Tibial artery (tissue), 4 donors: Measurements from ENCODE around the gene VAV3.

ENCODE experiments used
- DNase-seq, 2 donors: peaks; one replicate each; pipeline ENCODE4 v3.0.0-alpha.2; 2019
- H3K27ac ChIP-seq, 2 donors: fragments of 200-600 bp; sonication (generic) in 1 of 2; 1 replicate in 1 of 2; 2 replicates in 1 of 2; pipeline ENCODE4 v1.5.1; 2018 to 2019; ENCODE audit warnings: mild to moderate bottlenecking in 1 of 2
- H3K27me3 ChIP-seq, 2 donors: fragments of 200-600 bp; sonication (generic) in 1 of 2; one replicate each; pipeline versions ENCODE4 v1.5.1 to v1.6.0; 2016 to 2019
- H3K36me3 ChIP-seq, 3 donors: fragments of 200-600 bp; sonication (generic) in 2 of 3; one replicate each; pipeline ENCODE4 v1.5.1; 2016 to 2019; ENCODE audit warnings: mild to moderate bottlenecking in 2 of 3
- H3K4me1 ChIP-seq, 4 donors: fragments of 200-600 bp; sonication (generic) in 2 of 4; 1 replicate in 3 of 4; 2 replicates in 1 of 4; pipeline ENCODE4 v1.5.1; 2016 to 2019
- H3K4me3 ChIP-seq, 2 donors: fragments of 200-600 bp; sonication (generic) in 1 of 2; 1 replicate in 1 of 2; 2 replicates in 1 of 2; pipeline ENCODE4 v1.5.1; 2018 to 2019; ENCODE audit warnings: mild to moderate bottlenecking in 2 of 2
- H3K9me3 ChIP-seq, 3 donors: fragments of 200-600 bp; sonication (generic) in 1 of 3; one replicate each; pipeline ENCODE4 v1.5.1; 2016 to 2019
- CTCF ChIP-seq, 2 experiments: fragments of 200-600 bp in 1 of 2; fragments of 450-650 bp in 1 of 2; IDR thresholded peaks; one replicate each; pipeline ENCODE4 v1.5.1; 2017 to 2019; ENCODE audit warnings: antibody characterized with exemption in 2 of 2, mild to moderate bottlenecking in 1 of 2, moderate library complexity in 1 of 2
- intact Hi-C: fragments of 100-400 bp; cut with DNase I; formaldehyde crosslinking; loops from one replicate; pipeline ENCODE4 v1.15.0; 2023; ENCODE audit warnings: low total_unique reads

VAV3 gene

GRCh38 chr1:107926436-107927080, 38.4 kb downstream of the VAV3 start:
- no peak overlapping the region for H3K27ac ChIP-seq
- no peak overlapping the region for H3K4me3 ChIP-seq
- DNase-seq: no peak
- no peaks in the 10 kb centered on the region for H3K36me3 ChIP-seq
- no peak for TF ChIP-seq CTCF (IDR thresholded peaks at IDR 0.05)
- no peaks in the 10 kb centered on the region for H3K27me3 ChIP-seq
- H3K9me3 ChIP-seq: no peaks in the 10 kb centered on the region
- intact Hi-C loops: no loop called here
- no peaks in the 10 kb centered on the region for H3K4me1 ChIP-seq

DNA sequence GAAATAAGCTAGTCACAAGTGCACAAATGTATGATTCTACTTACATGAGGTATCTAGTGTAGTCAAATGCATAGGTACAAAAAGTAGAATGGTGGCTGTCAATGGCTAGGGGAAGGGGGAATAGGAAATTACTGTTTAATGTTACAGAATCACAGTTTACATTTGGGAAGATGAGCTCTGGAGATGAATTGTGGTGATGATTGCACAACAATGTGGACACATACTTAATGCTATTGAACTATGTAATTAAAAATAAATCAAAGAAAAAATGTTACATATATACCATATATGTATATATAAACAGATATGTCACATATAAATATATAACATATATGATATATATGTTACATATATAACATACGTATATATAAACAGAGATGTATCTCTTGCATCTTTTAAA, 39.4 kb downstream of the VAV3 start:
- intact Hi-C loops: no loop called here
- Histone ChIP-seq H3K27ac (no peak overlapping the region), H3K36me3 (no peaks in the 10 kb centered on the region), H3K9me3 (no peaks in the 10 kb centered on the region), H3K4me3 (no peak overlapping the region), H3K4me1 (no peaks in the 10 kb centered on the region), H3K27me3 (no peaks in the 10 kb centered on the region)
- DNase-seq: no peak
- TF ChIP-seq CTCF (IDR thresholded peaks at IDR 0.05): no peak

- no peak overlapping the region for H3K4me3 ChIP-seq
- intact Hi-C loops: no loop called here
- TF ChIP-seq CTCF (IDR thresholded peaks at IDR 0.05): no peak
- no peak overlapping the region for H3K27ac ChIP-seq
- H3K36me3 ChIP-seq: no peaks in the 10 kb centered on the region
- no peak for DNase-seq
- H3K27me3 ChIP-seq: no peaks in the 10 kb centered on the region
- no peaks in the 10 kb centered on the region for H3K4me1 ChIP-seq
- H3K9me3 ChIP-seq: no peaks in the 10 kb centered on the region
Observed at GRCh38 chr1:107920999-107921398, 44.0 kb downstream of the VAV3 start.

DNA sequence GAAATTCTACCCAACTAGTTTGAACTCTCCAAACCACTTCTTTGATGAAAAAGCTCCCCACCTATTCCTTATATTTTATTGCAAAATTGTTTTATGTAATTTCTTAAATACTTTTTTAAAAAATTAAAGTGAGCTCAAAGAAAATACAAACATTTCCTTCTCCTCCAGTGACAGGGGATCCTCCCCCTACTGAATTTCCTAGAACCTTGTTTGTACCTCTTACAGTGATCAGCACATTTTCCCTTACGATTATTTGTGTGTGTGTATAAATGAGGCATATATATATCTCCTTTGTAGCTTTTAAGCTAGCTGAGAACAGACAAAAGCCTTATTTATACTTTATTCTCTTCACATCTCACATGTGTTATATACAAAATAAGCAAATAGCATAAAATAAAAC, 44.4 kb downstream of the VAV3 start:
- H3K4me3 ChIP-seq: no peak overlapping the region
- no peak for DNase-seq
- H3K27ac ChIP-seq: no peak overlapping the region
- H3K9me3 ChIP-seq: no peaks in the 10 kb centered on the region
- no peaks in the 10 kb centered on the region for H3K27me3 ChIP-seq
- H3K4me1 ChIP-seq: no peaks in the 10 kb centered on the region
- no peaks in the 10 kb centered on the region for H3K36me3 ChIP-seq
- intact Hi-C loops: no loop called here
- no peak for TF ChIP-seq CTCF (IDR thresholded peaks at IDR 0.05)

DNA sequence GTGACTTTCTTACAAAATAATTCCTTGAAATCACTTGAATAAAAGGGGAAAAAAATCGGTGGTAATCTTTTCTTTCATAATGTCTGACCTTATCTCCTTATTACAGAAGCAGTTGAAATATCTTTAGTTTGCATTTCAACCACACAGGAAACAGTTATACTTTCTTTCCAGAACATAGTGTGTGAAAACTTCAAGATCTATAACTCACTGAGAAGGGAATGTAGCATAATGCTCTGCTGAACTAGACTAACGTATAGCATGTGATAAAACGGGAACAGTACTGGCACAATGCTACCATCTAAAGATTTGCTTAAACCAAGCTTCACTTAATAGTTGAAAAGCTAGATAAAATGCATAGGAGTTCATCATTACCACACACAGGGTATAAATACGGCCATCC, 45.0 kb downstream of the VAV3 start:
- Histone ChIP-seq H3K9me3 (no peaks in the 10 kb centered on the region), H3K36me3 (no peaks in the 10 kb centered on the region), H3K27ac (no peak overlapping the region), H3K4me1 (no peaks in the 10 kb centered on the region), H3K4me3 (no peak overlapping the region), H3K27me3 (no peaks in the 10 kb centered on the region)
- intact Hi-C loops: no loop called here
- DNase-seq: no peak
- no peak for TF ChIP-seq CTCF (IDR thresholded peaks at IDR 0.05)
